Measurements from ENCODE around the gene PRKAR2A. TPM values are rescaled to one million over a fixed set of nuclear protein-coding genes. Genes with fewer than 3 reads are reported as not detected.

Gene PRKAR2A
- polyA plus RNA-seq, 1 of the 3 experiments (the other 2 are of a cell fraction): 5.2 TPM

DNA sequence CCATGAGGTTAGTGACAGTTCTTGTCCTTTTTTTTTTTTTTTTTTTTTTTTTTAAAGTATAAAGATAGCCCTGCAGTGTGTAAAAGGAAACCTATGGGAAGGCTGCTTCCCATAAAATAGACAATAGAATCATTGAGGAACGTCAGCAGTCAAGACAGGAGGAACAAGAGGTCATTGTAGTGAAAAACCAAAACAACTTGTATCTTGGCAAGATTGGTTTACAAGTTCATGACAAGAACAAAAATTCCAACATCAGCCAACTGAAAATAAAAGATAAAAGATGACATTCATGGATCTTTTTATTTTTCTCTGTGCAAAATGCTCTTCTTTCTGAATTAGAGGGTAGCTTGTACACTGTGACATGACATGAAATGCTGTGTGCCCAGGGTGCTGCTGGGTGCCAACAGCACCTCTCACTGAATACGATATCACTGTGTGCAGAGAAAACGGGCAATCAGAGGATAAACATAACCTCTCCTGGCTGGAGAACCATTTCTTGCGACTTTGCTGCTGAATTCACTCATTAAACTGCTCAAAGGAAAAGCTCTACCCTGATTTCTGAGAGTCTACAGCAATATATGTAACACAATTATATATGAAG is 100.6 kb downstream of the PRKAR2A start:
- WGBS (ENCODE audit: low lambda C conversion rate): 94% methylated on average over 4 of the region's 4 CpGs
- Histone ChIP-seq H3K36me3 (replicated peaks in 1 of 2; ENCODE audit: control insufficient read depth in 1 of 2, insufficient read depth in 2 of 2, low read length in 1 of 2) (peaks cover 16 to 23% of the 10 kb centered on the region in 2 experiments), H3K9me2 (no peaks in the 10 kb centered on the region), H2AFZ (ENCODE audit: low read depth) (no peak overlapping the region), H3K79me2 (ENCODE audit: insufficient read depth) (no peaks in the 10 kb centered on the region), H3K9ac (no peak overlapping the region), H3K9me3 (no peaks in the 10 kb centered on the region), H3K27ac (ENCODE audit: low read depth in 2 of 2, low read length in 1 of 2) (no peak overlapping the region), H3K27me3 (ENCODE audit: insufficient read depth) (no peaks in the 10 kb centered on the region), H4K20me1 (ENCODE audit: insufficient read depth) (no peaks in the 10 kb centered on the region), H3K4me1 (ENCODE audit: control insufficient read depth in 1 of 2, insufficient read depth in 2 of 2, low read depth in 1 of 2, low read length in 1 of 2) (no peaks in the 10 kb centered on the region), H3F3A (replicated peaks; ENCODE audit: insufficient read depth) (peaks cover 7% of the 10 kb centered on the region), H3K4me3 (ENCODE audit: low read depth in 2 of 2, low read length in 1 of 2) (no peak overlapping the region), H3K4me2 (no peak overlapping the region)
- POLR2A ChIA-PET: no interaction called here
- no peak for DNase-seq
- CTCF ChIA-PET: interaction anchor here (1.2 to 4.6 kb wide), 2 partner anchors 8 to 17 kb away, joined by 3 to 29 read pairs; no protein-coding TSS in a partner anchor
- TF ChIP-seq, protein P1, sequence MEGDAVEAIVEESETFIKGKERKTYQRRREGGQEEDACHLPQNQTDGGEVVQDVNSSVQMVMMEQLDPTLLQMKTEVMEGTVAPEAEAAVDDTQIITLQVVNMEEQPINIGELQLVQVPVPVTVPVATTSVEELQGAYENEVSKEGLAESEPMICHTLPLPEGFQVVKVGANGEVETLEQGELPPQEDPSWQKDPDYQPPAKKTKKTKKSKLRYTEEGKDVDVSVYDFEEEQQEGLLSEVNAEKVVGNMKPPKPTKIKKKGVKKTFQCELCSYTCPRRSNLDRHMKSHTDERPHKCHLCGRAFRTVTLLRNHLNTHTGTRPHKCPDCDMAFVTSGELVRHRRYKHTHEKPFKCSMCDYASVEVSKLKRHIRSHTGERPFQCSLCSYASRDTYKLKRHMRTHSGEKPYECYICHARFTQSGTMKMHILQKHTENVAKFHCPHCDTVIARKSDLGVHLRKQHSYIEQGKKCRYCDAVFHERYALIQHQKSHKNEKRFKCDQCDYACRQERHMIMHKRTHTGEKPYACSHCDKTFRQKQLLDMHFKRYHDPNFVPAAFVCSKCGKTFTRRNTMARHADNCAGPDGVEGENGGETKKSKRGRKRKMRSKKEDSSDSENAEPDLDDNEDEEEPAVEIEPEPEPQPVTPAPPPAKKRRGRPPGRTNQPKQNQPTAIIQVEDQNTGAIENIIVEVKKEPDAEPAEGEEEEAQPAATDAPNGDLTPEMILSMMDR (IDR thresholded peaks at IDR 0.05): no peak
- TF ChIP-seq RCOR1 (IDR thresholded peaks at IDR 0.05; ENCODE audit: low read length) (no peak), GABPA (IDR thresholded peaks at IDR 0.05; ENCODE audit: low read depth) (no peak), ELF1 (IDR thresholded peaks at IDR 0.05) (no peak), RFX5 (IDR thresholded peaks at IDR 0.05; ENCODE audit: low read length) (no peak)
- TF ChIP-seq, protein P2, sequence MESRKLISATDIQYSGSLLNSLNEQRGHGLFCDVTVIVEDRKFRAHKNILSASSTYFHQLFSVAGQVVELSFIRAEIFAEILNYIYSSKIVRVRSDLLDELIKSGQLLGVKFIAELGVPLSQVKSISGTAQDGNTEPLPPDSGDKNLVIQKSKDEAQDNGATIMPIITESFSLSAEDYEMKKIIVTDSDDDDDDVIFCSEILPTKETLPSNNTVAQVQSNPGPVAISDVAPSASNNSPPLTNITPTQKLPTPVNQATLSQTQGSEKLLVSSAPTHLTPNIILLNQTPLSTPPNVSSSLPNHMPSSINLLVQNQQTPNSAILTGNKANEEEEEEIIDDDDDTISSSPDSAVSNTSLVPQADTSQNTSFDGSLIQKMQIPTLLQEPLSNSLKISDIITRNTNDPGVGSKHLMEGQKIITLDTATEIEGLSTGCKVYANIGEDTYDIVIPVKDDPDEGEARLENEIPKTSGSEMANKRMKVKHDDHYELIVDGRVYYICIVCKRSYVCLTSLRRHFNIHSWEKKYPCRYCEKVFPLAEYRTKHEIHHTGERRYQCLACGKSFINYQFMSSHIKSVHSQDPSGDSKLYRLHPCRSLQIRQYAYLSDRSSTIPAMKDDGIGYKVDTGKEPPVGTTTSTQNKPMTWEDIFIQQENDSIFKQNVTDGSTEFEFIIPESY (IDR thresholded peaks at IDR 0.05; ENCODE audit: borderline replicate concordance, low read depth): no peak

DNA sequence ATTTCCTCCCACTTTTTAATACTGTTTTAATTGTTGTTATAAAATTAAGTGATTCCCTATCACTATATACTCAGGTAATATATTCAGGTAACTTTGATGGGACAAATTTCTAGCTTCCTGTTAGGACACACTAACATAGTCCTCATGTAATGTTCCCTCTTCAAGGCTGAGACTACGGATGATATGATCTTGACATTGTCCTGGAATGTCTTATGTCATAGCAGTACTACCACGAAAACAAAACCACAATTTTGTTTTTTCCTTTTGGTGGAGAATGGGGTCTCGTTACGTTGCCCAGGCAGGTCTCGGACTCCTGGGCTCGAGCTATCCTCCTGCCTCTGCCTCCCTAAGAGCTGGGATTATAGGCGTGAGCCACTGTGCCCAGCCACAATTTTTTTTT is 103.9 kb downstream of the PRKAR2A start:
- POLR2A ChIA-PET: no interaction called here
- TF ChIP-seq RXRA (IDR thresholded peaks at IDR 0.05; ENCODE audit: borderline replicate concordance, low read depth) (no peak), MXI1 (IDR thresholded peaks at IDR 0.05; ENCODE audit: low read depth, low read length) (no peak), RAD21 (IDR thresholded peaks at IDR 0.05; ENCODE audit: low read length) (no peak), TAF1 (IDR thresholded peaks at IDR 0.05; ENCODE audit: borderline replicate concordance, low read depth, low read length) (no peak), RCOR1 (IDR thresholded peaks at IDR 0.05; ENCODE audit: low read length) (no peak), FOSL2 (IDR thresholded peaks at IDR 0.05; ENCODE audit: borderline replicate concordance, low read depth) (no peak), GATA2 (CRISPR knock-in tag; IDR thresholded peaks at IDR 0.05) (no peak), NRF1 (IDR thresholded peaks at IDR 0.05; ENCODE audit: low read depth, low read length) (no peak), CHD2 (IDR thresholded peaks at IDR 0.05; ENCODE audit: low read length, partially characterized antibody) (no peak), EP300 (IDR thresholded peaks at IDR 0.05; ENCODE audit: borderline replicate concordance in 1 of 2, low read depth in 1 of 2, low read length in 1 of 2) (no peak), FOXJ3 (CRISPR knock-in tag; IDR thresholded peaks at IDR 0.05) (no peak), SIN3A (IDR thresholded peaks at IDR 0.05; ENCODE audit: borderline replicate concordance, low read depth, low read length) (no peak), RFX5 (IDR thresholded peaks at IDR 0.05; ENCODE audit: low read length) (no peak)
- TF ChIP-seq, protein P3, sequence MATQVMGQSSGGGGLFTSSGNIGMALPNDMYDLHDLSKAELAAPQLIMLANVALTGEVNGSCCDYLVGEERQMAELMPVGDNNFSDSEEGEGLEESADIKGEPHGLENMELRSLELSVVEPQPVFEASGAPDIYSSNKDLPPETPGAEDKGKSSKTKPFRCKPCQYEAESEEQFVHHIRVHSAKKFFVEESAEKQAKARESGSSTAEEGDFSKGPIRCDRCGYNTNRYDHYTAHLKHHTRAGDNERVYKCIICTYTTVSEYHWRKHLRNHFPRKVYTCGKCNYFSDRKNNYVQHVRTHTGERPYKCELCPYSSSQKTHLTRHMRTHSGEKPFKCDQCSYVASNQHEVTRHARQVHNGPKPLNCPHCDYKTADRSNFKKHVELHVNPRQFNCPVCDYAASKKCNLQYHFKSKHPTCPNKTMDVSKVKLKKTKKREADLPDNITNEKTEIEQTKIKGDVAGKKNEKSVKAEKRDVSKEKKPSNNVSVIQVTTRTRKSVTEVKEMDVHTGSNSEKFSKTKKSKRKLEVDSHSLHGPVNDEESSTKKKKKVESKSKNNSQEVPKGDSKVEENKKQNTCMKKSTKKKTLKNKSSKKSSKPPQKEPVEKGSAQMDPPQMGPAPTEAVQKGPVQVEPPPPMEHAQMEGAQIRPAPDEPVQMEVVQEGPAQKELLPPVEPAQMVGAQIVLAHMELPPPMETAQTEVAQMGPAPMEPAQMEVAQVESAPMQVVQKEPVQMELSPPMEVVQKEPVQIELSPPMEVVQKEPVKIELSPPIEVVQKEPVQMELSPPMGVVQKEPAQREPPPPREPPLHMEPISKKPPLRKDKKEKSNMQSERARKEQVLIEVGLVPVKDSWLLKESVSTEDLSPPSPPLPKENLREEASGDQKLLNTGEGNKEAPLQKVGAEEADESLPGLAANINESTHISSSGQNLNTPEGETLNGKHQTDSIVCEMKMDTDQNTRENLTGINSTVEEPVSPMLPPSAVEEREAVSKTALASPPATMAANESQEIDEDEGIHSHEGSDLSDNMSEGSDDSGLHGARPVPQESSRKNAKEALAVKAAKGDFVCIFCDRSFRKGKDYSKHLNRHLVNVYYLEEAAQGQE (IDR thresholded peaks at IDR 0.05; ENCODE audit: low read depth, low read length): no peak
- TF ChIP-seq, protein P4, sequence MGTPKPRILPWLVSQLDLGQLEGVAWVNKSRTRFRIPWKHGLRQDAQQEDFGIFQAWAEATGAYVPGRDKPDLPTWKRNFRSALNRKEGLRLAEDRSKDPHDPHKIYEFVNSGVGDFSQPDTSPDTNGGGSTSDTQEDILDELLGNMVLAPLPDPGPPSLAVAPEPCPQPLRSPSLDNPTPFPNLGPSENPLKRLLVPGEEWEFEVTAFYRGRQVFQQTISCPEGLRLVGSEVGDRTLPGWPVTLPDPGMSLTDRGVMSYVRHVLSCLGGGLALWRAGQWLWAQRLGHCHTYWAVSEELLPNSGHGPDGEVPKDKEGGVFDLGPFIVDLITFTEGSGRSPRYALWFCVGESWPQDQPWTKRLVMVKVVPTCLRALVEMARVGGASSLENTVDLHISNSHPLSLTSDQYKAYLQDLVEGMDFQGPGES (IDR thresholded peaks at IDR 0.05; ENCODE audit: low read depth, low read length): no peak

More for the DNA sequence above, 103.9 kb downstream of the PRKAR2A start:
- Histone ChIP-seq H3K9ac (no peak overlapping the region), H3F3A (replicated peaks; ENCODE audit: insufficient read depth) (peaks cover 7% of the 10 kb centered on the region), H3K4me3 (ENCODE audit: low read depth in 2 of 2, low read length in 1 of 2) (no peak overlapping the region), H3K27ac (ENCODE audit: low read depth in 2 of 2, low read length in 1 of 2) (no peak overlapping the region), H3K9me3 (no peaks in the 10 kb centered on the region), H3K79me2 (ENCODE audit: insufficient read depth) (no peaks in the 10 kb centered on the region), H4K20me1 (ENCODE audit: insufficient read depth) (no peaks in the 10 kb centered on the region), H3K4me2 (no peak overlapping the region), H3K9me2 (no peaks in the 10 kb centered on the region), H3K27me3 (ENCODE audit: insufficient read depth) (no peaks in the 10 kb centered on the region), H3K4me1 (ENCODE audit: control insufficient read depth in 1 of 2, insufficient read depth in 2 of 2, low read depth in 1 of 2, low read length in 1 of 2) (peaks cover 0 to 14% of the 10 kb centered on the region in 2 experiments; a peak in 1 of 4 replicates), H2AFZ (ENCODE audit: low read depth) (no peak overlapping the region), H3K36me3 (replicated peaks in 1 of 2; ENCODE audit: control insufficient read depth in 1 of 2, insufficient read depth in 2 of 2, low read length in 1 of 2) (peaks cover 5% of the 10 kb centered on the region in 2 experiments)
- CTCF ChIA-PET: interaction anchor here (1.1 kb wide), 1 partner anchor 10 kb away, joined by 4 read pairs; no protein-coding TSS in a partner anchor
- WGBS (ENCODE audit: low lambda C conversion rate): 85% methylated on average over 7 of the region's 7 CpGs
- no peak for DNase-seq
